ENCODE data around the gene ETV3L.

Gene ETV3L

GRCh38 chr1:157132111-157132510 lies 32.5 kb upstream of the ETV3L start:
- DNase-seq (ENCODE audit: low read depth, low spot score) = no peak

DNA sequence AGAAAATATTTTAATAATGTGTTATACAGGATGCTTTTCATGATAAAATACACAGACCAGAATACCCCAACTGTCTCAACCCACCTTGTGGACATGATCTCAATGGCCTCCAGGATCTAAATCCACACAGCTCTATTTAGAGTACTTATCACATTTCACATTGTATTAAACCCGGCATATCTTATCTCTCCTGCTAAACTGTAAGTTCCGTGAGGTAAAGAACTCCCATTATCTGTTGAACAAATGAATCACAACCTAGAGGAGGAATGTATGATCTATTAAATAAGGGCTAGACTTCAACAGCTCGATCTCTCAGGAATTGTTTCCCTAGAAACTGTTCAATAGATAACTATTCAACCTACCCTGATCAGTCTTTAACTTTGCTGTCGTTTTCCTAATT lies 31.7 kb upstream of the ETV3L start:
- DNase-seq (ENCODE audit: low read depth, low spot score) = no peak

DNA sequence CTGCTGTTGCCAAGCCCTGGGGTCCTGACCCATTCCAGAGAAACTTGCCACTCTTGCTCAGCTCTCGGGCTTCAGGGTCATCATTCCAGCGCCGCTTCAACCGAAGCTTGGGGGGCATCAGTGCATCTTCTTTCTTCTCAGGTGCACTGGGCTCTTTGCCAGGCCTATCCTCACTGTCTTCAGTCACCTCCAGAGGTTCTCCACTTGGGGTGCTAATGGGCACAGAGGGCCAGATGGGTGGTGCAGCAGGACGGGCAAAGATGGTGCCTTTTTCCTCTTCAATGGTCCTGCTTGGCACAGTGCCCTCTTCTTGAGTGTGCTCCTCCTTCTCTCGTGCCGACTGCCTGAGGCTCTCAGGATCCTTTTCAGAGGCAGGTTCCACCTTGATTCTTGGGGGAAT lies 25.2 kb upstream of the ETV3L start:
- no peak for DNase-seq (ENCODE audit: low read depth, low spot score)

DNA sequence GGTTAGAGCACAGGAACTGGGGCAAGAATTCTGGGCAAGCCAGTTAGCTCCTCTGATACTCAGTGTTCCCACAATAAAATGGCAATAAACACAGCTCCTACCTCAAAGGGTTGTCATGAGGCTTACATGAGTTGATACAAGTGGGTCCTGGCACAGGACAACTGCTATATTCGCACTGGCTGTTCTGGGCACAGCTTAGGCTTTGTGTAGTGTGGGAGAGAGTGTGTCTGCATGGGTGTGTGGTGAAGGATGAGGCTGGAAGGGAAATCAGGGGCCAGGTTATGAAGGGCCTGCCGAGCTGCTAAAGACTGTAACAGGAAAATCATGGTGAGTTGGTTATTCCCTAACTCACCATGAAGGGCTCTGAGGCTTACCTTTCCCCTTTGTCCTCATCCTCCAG lies 19.8 kb upstream of the ETV3L start:
- DNase-seq (ENCODE audit: low read depth, low spot score) = no peak

- DNase-seq (ENCODE audit: low read depth, low spot score) = no peak
Measured at GRCh38 chr1:157119008-157119407, 19.4 kb upstream of the ETV3L start.

DNA sequence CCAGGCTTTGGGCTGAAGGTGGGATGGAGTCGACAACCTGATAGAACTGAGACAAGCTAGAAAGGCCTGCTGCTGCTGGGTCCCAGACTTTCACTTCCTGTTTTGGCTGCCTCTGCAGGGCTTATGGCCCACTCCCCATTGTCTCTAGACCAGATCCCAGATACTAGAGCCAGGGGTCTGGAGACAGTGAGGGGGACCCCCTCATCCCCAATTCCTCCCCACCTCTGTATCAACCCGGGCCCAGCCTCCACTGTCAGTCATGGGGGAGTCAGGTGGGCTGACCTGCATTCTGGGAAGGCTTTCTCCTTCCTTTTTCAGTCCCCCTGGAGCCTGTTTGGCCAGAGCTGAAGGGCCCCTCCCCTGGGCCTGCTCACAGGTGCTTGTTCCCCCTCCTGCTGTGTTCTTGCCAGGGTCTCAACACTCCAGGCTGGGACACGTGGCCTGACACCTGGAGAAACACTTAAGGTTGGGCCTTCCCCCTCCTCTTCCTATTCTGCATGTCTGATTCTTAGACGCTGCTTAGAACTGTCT lies 18.0 kb upstream of the ETV3L start:
- no peak for DNase-seq (ENCODE audit: low read depth, low spot score)

GRCh38 chr1:157116737-157117103 lies 17.1 kb upstream of the ETV3L start:
- no peak for DNase-seq (ENCODE audit: low read depth, low spot score)

DNA sequence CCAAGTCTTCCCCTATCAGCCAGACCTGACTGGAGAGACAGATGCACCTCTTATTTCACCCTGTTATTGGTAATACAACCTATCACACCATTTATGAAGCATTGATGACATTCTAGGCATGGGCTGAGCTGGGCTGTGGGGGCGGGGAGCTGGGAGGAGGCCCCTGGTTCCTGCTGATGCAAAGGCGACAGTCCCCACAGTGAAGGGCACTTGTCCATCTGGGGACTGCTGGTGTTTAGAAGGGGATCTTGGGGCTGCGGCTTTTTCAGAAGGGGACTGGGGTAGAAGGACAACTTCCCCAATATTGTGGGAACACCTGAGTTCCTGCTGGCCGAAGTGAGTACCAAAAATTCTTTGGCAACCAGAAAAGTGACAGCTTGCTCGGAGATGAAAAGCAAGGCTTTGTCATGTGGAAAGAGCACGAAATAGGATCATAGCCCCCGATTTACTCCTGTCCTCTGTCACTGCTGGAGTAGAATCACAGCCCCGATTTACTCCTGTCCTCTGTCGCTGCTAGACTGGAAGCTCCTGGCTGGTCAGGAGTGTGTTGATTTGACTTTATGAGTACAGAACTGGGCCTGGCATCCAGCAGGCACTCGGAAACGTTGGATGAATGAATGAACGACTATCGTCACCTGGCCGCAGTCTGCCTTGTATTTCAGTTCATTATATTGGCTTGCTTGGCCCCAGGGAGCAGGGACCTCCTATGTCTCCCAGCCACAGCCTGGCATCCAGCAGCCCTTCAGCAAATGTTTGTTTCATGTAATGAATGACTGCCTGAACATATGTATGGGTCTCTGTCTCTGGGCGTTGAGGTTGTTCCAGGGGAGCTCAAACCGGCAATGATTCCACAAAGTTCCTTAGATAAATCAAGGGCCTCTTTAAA lies 16.5 kb upstream of the ETV3L start:
- no peak for DNase-seq (ENCODE audit: low read depth, low spot score)

- DNase-seq (ENCODE audit: low read depth, low spot score) = no peak
Measured at GRCh38 chr1:157115429-157115838, 15.8 kb upstream of the ETV3L start.

- DNase-seq (ENCODE audit: low read depth, low spot score) = no peak
Measured at GRCh38 chr1:157114183-157115121, 14.8 kb upstream of the ETV3L start.

- no peak for DNase-seq (ENCODE audit: low read depth, low spot score)
Measured at GRCh38 chr1:157113631-157114030, 14.0 kb upstream of the ETV3L start.

- DNase-seq (ENCODE audit: low read depth, low spot score) = no peak
Measured at GRCh38 chr1:157113106-157113505, 13.5 kb upstream of the ETV3L start.

DNA sequence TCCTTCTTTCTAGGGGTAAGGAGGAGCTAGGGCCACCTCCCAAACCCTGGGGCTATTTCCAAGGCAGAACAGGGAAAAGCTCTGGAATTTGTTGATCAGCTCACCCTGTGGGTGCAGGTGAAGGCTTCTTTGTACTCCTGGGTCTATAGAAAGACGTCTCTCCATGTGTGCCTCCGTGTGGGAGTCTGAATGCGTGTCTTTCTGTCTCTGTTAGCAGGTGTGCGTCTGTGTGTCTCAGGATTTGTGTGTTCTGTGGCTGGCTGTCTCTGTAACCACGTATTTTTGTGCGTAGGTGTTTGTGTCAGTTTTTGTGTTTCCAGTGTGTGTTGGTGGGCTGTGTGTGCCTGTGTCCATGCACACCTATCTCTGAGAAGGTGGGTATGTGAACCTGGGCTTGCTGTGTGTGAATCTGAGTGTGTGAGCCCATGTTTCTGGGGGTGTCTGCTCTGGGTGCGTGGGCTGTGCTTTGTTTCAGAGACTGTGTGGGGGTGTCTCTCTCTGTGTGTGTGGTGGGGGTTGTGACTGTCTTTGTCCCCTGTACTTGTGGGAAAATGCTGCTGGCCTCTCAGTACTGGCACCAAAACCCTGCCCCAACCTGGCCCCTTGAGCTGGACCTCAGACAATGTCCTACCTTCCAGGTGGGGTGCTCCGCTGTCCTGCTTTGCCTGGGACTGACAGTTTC lies 12.7 kb upstream of the ETV3L start:
- no peak for DNase-seq (ENCODE audit: low read depth, low spot score)

DNA sequence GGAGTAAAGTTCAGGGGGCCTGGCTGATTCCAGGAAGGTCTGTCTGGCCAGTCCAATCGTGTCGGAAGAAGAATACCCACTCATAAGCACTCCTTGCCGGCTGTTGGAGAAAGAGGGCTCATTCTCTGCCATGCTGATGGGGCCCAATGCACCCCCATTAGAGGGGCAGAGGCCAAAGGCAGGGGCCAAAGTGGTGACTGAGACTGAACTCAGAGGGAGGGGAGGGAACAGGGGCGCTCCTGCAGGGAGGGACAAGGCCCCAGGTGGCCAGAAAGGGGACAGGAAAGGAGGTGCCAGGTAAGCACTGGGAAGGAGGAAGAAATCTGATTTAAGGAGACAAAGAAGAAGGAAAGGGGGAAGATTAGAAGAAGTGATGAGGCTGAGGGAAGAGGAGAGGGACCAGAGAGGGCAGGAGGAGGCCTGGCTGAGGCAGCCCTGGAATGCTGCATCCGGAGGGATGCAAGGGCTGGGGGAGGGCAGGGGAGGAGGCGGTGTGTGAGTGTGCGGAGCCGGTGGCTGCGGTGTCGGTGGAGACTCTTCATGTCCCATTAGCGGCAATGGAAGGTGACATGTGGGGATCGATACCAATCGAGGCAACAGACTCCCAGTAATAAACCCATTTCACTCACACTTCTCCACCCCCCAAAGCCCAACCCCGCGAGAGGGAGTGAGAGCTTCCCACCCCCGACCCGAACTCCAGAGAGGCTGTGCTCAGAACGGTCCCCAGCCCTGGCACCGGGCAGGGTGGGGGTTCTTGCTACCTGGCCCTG lies 12.0 kb upstream of the ETV3L start:
- no peak for DNase-seq (ENCODE audit: low read depth, low spot score)

DNA sequence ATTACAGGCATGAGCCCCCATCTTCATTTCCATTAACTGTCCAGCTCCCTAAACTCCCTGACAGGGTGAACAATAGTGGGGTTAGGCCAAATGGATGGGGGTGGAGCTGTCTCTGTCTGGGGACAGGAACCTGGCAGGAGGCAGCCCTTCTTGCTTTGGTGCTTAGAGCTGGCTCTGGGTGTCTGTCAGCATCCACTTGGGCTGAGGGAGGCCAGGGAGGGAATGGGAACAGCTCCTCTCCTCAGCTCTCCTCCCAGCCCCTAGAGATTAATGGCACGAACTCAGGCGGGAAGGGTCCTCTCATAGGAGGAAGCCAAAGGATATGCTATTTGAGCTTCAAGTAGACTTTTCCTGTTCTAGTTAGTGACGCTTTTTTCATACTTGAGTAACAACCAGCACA lies 11.1 kb upstream of the ETV3L start:
- DNase-seq (ENCODE audit: low read depth, low spot score) = no peak

- DNase-seq (ENCODE audit: low read depth, low spot score) = no peak
Measured at GRCh38 chr1:157110003-157110402, 10.4 kb upstream of the ETV3L start.

DNA sequence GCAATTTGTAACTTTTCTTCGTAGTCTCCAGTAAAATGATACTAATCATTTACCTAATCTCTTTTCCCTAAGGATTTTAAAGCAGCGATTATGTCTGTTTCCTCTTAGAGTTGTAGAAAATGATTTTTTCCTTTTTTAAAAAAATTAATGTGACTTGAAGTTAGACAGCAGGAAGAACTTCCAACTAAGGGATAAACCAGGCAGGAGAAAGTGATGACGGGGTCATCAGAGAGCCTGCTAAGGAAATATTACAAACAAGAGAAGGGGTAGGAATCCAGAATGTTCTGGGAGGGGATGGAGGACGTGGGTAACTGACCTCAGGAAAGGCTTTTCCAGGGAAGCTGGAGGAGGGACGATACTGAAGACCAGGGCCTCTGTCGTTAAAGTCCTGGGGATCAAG lies 8.8 kb upstream of the ETV3L start:
- DNase-seq (ENCODE audit: low read depth, low spot score) = no peak

DNA sequence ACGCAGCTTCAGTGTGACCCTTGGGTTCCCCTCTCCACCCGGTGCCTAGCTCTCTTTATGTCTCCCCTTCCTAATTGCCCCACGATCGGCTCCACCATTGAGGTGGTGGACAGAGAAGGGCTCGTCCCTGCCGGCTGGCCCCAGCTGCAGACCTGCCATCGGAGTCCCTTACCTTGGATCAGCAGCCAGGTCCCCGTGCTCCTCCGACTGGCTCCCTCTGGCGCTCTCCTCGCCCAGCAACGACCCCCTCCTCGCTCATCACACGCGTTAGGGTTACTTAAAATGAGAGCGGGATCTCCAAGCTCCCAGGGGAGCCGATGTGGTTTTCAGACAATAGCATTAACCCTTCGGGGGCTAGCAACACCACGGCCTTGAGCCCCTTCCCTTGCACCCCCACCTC lies 8.1 kb upstream of the ETV3L start:
- no peak for DNase-seq (ENCODE audit: low read depth, low spot score)

GRCh38 chr1:157106813-157107189 lies 7.2 kb upstream of the ETV3L start:
- no peak for DNase-seq (ENCODE audit: low read depth, low spot score)

GRCh38 chr1:157105988-157106812 lies 6.6 kb upstream of the ETV3L start:
- DNase-seq (ENCODE audit: low read depth, low spot score) = peak; percentile 54
